LNCAP (cell line): Measurements from ENCODE around the gene ROCK2.

Source experiments
- CTCF ChIP-seq: fragments of 450-650 bp; IDR thresholded peaks from 2 replicates; pipeline ENCODE4 v1.5.1; 2017; ENCODE audit warnings: mild to moderate bottlenecking

Gene ROCK2

GRCh38 chr2:11321847-11322246, 22.6 kb downstream of the ROCK2 start:
- no peak for TF ChIP-seq CTCF

GRCh38 chr2:11320698-11321492, 23.5 kb downstream of the ROCK2 start:
- no peak for TF ChIP-seq CTCF

- no peak for TF ChIP-seq CTCF
These were observed 24.5 kb downstream of the ROCK2 start for GRCh38 chr2:11319939-11320338.

DNA sequence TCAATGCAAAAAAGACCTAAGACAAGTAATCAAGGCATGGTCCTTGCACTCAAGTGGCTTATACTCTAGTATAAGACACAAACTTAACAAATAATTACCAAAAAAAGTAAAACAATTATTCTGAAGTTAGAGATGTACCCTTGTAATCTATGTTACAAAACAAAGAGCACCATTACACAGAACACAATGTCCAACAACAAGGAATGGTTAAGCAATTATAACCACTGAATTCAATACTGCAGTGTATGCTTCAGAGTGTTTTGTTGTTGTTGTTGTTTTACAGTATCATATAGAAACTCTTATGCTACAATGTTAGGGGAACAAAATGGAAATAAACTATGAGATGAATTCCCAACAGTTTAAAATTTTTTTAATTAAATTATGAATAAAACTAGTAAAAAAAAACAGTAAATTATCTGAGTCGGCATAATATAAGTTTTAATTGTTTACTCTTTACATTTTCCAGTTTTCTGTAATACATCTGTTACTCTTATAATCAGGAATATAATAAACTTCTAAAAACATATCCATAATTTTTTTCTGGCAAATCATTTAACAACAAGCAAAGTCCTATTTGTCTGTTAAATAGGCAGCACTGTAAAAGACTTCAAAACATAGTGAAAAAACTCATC, 29.2 kb downstream of the ROCK2 start:
- TF ChIP-seq CTCF: no peak

DNA sequence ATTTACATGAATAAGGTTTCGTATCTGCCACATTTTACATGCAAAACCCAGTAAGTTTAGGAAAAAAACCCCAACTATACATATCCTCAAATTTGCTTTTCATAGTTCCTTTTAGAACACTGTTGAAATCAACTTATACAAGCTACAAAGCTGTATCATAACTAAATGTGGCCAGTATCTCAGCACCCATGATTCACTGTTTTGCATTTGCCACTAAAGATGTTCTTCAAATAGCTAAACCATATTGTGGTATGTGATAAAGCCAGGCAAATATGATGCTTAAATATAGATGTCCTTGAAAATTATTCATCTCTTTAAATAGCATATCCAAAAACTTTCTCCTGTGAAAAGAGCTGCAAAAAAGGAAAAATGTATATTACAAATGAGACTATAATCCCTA, 29.9 kb downstream of the ROCK2 start:
- TF ChIP-seq CTCF: no peak

DNA sequence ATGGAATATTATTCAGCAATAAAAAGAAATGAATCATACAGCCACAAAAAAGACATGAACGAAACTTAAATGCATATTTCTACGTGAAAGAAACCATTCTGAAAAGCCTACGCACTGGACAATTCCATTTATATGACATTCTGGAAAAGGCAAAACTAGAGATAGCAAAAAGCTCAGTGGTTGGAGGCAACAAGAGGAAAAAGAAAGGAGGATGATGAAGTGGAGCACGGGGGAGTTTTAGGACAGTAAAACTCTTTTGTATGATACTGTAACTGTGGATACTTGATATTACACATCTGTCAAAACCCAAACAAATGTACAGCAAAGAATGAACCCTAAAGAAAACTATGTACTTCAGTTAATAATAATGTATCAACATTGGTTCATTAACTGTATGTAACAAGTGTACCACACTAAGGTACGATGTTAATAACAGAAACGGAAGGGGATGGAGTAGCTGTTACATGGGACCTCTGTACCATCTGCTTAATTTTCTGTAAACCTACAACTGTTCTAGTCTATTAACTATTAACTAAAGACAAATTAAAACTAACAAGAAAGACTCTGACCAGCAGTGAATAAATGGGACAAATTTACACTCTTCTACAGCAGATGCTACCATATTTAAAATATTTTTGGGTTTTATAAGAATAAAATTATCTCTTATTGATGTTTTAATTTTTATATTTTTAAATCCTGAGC, 31.5 kb downstream of the ROCK2 start:
- no peak for TF ChIP-seq CTCF

GRCh38 chr2:11311543-11311942, 32.9 kb downstream of the ROCK2 start:
- no peak for TF ChIP-seq CTCF
